Thyroid gland (tissue), 4 donors: ENCODE data around the gene NRSN2. TPM values are rescaled to one million over a fixed set of nuclear protein-coding genes. Genes with fewer than 3 reads are reported as not detected.

Experiments
- DNase-seq, 2 donors: peaks; one replicate each; pipeline ENCODE4 v3.0.0-alpha.2; 2019
- H3K27ac ChIP-seq, 3 donors: fragments of 200-600 bp; sonication (generic); 1 replicate in 2 of 3; 2 replicates in 1 of 3; pipeline ENCODE4 v1.5.1; 2016 to 2019; ENCODE audit warnings: mild to moderate bottlenecking in 1 of 3, moderate library complexity in 1 of 3
- H3K27me3 ChIP-seq: fragments of 200-600 bp; sonication (generic); one replicate; pipeline ENCODE4 v1.5.1; 2019
- H3K36me3 ChIP-seq, 2 donors: fragments of 200-600 bp; sonication (generic); one replicate each; pipeline ENCODE4 v1.5.1; 2016 to 2019
- H3K4me1 ChIP-seq, 2 donors: fragments of 200-600 bp; sonication (generic); one replicate each; pipeline ENCODE4 v1.5.1; 2017 to 2019
- H3K4me3 ChIP-seq, 3 donors: fragments of 200-600 bp; sonication (generic); replicated peaks in 1 of 3; 1 replicate in 2 of 3; 2 replicates in 1 of 3; pipeline ENCODE4 v1.5.1; 2016; ENCODE audit warnings: mild to moderate bottlenecking in 1 of 3
- H3K9me3 ChIP-seq: fragments of 200-600 bp; sonication (generic); one replicate; pipeline ENCODE4 v1.5.1; 2017
- POLR2A ChIP-seq, 2 donors: fragments of 450-650 bp; IDR thresholded peaks; one replicate each; pipeline ENCODE4 v1.6.1; 2017; ENCODE audit warnings: antibody characterized with exemption in 2 of 2, mild to moderate bottlenecking in 2 of 2, moderate library complexity in 1 of 2
- WGBS, 2 donors: methylation state at CpG; one replicate each; pipeline ENCODE4 v1.1.5; 2017; 5-methylcytosine and 5-hydroxymethylcytosine counted together
- intact Hi-C: fragments of 100-400 bp; cut with DNase I; formaldehyde crosslinking; loops from one replicate; pipeline ENCODE4 v1.15.1; 2023
- total RNA-seq, 4 donors: library from RNA; depleted of rRNA; stranded (reverse); fragments of >200 nt; gene quantifications; one replicate each; pipeline ENCODE4 v1.2.3, GENCODE V29; 2016
- TF ChIP-seq, protein P1 (sequence below), 6 experiments: fragments of 200-600 bp in 3 of 6; fragments of 450-650 bp in 3 of 6; sonication (generic) in 3 of 6; IDR thresholded peaks; one replicate each; pipeline ENCODE4 v1.5.1; 2016 to 2019; ENCODE audit warnings: antibody characterized with exemption in 6 of 6, mild to moderate bottlenecking in 2 of 6, inconsistent platforms in 1 of 6, moderate library complexity in 1 of 6

NRSN2 gene
- total RNA-seq, 4 donors from 2014 or later, result 29.8 to 56.7 (median 42.4) TPM

DNA sequence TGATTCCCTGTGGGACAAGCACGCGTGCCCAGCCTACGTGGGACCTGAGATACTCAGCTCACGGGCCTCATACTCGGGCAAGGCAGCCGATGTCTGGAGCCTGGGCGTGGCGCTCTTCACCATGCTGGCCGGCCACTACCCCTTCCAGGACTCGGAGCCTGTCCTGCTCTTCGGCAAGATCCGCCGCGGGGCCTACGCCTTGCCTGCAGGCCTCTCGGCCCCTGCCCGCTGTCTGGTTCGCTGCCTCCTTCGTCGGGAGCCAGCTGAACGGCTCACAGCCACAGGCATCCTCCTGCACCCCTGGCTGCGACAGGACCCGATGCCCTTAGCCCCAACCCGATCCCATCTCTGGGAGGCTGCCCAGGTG, 49.3 kb downstream of the NRSN2 start:
- no peaks in the 10 kb centered on the region for H3K4me1 ChIP-seq
- no peak for DNase-seq
- intact Hi-C loops, result no loop called here
- TF ChIP-seq, protein P1, sequence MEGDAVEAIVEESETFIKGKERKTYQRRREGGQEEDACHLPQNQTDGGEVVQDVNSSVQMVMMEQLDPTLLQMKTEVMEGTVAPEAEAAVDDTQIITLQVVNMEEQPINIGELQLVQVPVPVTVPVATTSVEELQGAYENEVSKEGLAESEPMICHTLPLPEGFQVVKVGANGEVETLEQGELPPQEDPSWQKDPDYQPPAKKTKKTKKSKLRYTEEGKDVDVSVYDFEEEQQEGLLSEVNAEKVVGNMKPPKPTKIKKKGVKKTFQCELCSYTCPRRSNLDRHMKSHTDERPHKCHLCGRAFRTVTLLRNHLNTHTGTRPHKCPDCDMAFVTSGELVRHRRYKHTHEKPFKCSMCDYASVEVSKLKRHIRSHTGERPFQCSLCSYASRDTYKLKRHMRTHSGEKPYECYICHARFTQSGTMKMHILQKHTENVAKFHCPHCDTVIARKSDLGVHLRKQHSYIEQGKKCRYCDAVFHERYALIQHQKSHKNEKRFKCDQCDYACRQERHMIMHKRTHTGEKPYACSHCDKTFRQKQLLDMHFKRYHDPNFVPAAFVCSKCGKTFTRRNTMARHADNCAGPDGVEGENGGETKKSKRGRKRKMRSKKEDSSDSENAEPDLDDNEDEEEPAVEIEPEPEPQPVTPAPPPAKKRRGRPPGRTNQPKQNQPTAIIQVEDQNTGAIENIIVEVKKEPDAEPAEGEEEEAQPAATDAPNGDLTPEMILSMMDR (IDR thresholded peaks at IDR 0.05), result no peak
- no peak for TF ChIP-seq POLR2A (IDR thresholded peaks at IDR 0.05)
- H3K9me3 ChIP-seq, result no peaks in the 10 kb centered on the region
- H3K36me3 ChIP-seq, result peaks cover 14 to 21% of the 10 kb centered on the region in 2 donors
- WGBS, 2 donors, result 93 to 95% methylated on average over 15 to 24 of the region's 24 CpGs
- H3K27ac ChIP-seq, result no peak overlapping the region
- H3K4me3 ChIP-seq, result no peak overlapping the region
- no peaks in the 10 kb centered on the region for H3K27me3 ChIP-seq

DNA sequence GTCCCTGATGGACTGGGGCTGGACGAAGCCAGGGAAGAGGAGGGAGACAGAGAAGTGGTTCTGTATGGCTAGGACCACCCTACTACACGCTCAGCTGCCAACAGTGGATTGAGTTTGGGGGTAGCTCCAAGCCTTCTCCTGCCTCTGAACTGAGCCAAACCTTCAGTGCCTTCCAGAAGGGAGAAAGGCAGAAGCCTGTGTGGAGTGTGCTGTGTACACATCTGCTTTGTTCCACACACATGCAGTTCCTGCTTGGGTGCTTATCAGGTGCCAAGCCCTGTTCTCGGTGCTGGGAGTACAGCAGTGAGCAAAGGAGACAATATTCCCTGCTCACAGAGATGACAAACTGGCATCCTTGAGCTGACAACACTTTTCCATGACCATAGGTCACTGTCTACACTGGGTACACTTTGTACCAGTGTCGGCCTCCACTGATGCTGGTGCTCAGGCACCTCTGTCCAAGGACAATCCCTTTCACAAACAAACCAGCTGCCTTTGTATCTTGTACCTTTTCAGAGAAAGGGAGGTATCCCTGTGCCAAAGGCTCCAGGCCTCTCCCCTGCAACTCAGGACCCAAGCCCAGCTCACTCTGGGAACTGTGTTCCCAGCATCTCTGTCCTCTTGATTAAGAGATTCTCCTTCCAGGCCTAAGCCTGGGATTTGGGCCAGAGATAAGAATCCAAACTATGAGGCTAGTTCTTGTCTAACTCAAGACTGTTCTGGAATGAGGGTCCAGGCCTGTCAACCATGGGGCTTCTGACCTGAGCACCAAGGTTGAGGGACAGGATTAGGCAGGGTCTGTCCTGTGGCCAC, 49.9 kb downstream of the NRSN2 start:
- no peaks in the 10 kb centered on the region for H3K9me3 ChIP-seq
- no peak for TF ChIP-seq POLR2A (IDR thresholded peaks at IDR 0.05)
- TF ChIP-seq, protein P1 (IDR thresholded peaks at IDR 0.05), result no peak
- 90 to 93% methylated on average over 3 to 4 of the region's 4 CpGs for WGBS, 2 donors
- intact Hi-C loops, result no loop called here
- H3K27me3 ChIP-seq, result no peaks in the 10 kb centered on the region
- H3K4me3 ChIP-seq, result no peak overlapping the region
- peaks cover 14 to 21% of the 10 kb centered on the region in 2 donors for H3K36me3 ChIP-seq
- H3K27ac ChIP-seq, result no peak overlapping the region
- no peak for DNase-seq
- H3K4me1 ChIP-seq, result no peaks in the 10 kb centered on the region

DNA sequence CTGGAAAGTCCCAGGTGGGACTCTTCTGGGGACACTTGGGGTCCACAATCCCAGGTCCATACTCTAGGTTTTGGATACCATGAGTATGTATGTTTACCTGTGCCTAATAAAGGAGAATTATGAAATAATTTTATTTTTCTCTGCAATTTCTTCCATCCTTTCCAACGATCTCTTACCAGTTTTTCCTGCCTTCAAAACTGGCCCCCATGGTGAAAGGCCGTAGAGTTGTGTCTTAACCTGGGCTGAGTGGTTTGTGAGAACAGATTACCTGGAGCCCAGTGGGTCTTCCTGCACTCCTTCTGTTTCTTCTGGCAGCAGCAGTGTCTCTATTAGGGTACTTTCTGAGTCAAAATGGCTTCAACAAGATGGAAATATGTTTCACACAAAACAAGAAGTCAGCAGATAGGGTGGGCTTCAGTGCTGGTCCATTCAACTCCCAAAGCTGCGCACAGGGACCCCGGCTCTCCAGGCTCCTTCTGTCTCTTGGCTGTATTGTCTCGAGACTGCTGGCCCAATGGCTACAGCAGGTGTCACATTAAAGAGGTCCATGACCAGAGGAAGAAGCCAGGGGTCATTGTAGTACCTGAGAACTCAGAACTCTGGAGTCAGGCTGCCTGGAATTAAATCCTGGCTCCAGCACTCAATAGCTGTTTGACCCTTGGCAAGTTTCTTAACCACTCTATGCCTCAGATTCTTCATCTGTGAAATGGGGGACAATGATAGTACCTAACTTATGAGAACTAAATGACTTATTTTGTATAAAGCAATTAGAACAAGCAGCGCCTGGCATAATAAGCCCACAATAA, 50.7 kb downstream of the NRSN2 start:
- H3K36me3 ChIP-seq, result peaks cover 14 to 21% of the 10 kb centered on the region in 2 donors
- no peaks in the 10 kb centered on the region for H3K9me3 ChIP-seq
- intact Hi-C loops, result no loop called here
- H3K27ac ChIP-seq, result no peak overlapping the region
- DNase-seq, result no peak
- no peaks in the 10 kb centered on the region for H3K27me3 ChIP-seq
- no peaks in the 10 kb centered on the region for H3K4me1 ChIP-seq
- WGBS, 2 donors, result 83 to 91% methylated on average over 6 of the region's 6 CpGs
- H3K4me3 ChIP-seq, result no peak overlapping the region
- TF ChIP-seq, protein P1 (IDR thresholded peaks at IDR 0.05), result no peak
- TF ChIP-seq POLR2A (IDR thresholded peaks at IDR 0.05), result no peak

DNA sequence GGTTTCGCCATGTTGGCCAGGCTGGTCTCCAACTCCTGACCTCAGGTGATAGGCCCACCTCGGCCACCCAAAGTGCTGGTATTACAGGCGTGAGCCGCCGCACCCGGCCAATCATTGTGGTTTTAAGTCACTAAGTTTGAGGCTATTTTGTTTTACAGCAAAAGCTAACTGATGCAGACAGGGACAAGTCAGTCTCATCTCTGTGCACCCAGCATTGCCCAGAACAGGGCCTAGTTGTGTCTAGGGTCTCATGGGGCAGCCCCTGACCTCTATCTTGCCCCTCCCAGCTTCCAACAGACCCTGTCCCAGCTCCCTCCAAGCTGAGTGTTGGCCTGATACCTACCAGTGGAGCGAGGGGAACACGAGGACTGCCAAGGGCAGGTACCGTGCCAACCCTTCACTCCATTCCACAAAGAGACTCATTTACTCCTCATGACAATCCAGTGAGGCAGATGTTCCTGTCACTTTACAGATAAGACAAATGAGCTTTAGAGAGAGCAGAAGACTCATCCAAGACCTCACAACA, 52.3 kb downstream of the NRSN2 start:
- no peak overlapping the region for H3K27ac ChIP-seq
- intact Hi-C loops, result no loop called here
- H3K27me3 ChIP-seq, result no peaks in the 10 kb centered on the region
- DNase-seq, result no peak
- TF ChIP-seq, protein P1 (IDR thresholded peaks at IDR 0.05), result no peak
- TF ChIP-seq POLR2A (IDR thresholded peaks at IDR 0.05), result no peak
- H3K4me3 ChIP-seq, result no peak overlapping the region
- peaks cover 14 to 17% of the 10 kb centered on the region in 2 donors for H3K36me3 ChIP-seq
- 96% methylated on average over 9 of the region's 9 CpGs for WGBS, 2 donors
- no peaks in the 10 kb centered on the region for H3K4me1 ChIP-seq
- H3K9me3 ChIP-seq, result no peaks in the 10 kb centered on the region
